ENCODE measurements around the gene PPP1R14C.
"Not testable (repeated sequence)": the region's sequence is repeated elsewhere in the genome, so short reads cannot be mapped to it uniquely, and the experiment has no call there.

The PPP1R14C gene

DNA sequence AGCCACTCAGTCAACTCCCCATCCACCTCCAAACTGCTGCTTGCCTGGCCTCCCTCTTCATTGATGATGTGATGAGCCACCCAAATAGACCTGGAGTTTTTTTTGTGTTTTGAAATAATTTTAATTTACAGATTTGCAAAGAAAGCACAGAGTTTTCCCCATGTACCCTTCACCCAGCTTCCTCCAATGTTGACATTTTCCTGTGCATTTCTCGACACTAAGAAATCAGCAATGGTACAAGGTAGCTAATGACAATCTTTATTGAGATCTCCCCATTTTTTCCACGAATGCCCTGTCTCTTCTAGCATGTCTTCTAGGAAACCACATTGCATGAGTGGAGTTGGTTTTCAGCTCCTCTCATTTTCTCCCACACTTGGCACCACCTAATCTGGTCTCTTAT is 30.1 kb downstream of the PPP1R14C start:
- DNase-seq, result no peak

DNA sequence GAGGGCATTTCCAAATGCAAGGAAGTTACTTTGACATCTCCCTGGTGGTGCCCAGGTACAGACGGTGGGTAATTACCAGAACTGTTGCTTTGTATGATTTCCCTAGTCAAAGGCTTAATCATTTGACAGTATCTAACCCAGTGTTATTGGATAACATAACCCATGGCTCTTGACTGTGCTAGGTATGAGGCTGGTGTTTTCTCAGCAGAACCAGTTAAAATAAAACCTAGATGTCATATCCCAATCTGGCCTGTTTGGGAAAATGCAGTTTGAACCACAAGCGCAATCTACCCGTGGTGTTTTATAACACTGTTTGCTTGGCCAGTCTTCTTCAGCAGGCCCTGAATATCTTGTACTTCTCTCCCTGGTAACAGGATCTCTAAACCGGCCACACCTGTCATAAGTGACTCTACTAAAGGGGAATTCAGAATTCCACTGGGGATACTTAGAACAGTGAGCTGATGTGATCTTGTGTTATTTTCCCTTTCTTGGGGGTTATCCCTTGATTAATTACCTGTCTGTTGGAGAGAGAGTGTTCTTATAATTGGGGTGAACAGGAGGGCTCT is 32.8 kb downstream of the PPP1R14C start:
- DNase-seq, result no peak

DNA sequence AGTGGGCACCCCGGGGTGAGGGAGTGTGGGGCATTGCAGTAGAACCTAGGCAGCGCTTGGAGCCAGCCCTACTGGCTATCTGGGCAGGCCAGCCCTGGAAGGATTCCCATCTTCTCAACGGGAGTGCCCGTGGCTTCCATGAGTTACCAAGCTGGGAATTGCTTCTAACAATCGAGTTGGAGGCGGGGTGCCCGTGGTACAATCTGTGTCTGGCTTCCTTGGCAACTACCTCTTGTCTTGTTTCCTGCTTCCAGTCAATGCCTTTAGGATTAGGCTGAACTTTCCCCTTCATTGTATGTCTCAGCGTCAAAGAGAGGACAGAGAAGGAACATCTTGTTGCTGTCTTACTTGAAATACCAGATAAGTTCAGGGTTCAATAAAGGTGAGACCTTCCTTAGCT is 33.3 kb downstream of the PPP1R14C start:
- DNase-seq, result no peak

DNA sequence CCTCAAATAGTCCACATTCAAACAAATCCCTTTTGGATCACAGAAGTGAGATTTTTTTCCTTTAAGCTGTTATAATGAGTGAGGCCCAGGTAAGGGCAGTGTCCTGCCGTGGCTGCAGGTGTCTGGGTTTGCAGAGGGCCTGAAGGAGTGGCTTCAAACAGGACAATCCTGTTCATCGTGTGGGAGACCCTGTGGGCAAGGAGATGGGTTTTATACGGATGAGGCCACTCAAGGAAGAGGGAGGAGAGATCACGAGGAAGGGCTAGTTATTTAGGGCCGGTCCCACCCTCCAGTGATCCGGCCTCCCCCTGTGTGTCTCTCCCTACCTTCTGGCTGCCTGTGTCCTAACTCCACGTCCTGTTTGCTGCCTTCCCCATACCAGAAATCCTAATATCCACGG is 33.8 kb downstream of the PPP1R14C start:
- DNase-seq, result no peak

DNA sequence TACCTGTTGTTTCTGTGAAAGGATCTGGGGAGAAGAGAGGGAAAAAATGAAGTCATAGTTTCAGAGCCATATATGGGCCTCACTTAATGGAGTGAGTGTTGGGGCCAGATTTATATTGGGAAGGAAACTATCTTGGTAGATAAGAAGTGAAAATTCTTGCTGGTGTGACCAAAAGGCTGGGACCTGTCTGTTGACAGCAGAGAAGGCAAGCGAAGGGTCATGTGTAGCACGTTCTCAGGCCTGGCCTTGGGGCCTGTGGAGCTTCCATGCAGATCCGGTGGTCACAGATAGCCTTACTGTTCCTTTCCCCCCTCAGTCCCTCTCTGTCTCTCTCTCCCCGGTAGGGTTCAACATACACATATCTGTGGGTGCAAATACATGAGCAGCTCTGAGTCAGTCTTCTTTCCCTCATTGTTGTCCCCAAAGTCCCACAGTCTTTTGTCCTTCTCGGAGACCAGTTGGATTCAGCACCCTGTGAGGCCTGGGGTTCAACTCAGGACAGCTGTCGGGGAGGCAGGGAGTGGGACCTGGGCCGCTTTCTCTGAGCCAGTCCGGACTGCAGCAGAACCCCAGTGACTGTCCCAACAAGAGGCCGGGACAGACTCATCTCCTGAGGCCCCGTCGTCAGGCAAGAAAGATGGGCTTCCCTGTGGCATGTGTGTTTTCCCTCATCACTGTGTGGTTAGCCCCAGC is 34.6 kb downstream of the PPP1R14C start:
- DNase-seq, result no peak

DNA sequence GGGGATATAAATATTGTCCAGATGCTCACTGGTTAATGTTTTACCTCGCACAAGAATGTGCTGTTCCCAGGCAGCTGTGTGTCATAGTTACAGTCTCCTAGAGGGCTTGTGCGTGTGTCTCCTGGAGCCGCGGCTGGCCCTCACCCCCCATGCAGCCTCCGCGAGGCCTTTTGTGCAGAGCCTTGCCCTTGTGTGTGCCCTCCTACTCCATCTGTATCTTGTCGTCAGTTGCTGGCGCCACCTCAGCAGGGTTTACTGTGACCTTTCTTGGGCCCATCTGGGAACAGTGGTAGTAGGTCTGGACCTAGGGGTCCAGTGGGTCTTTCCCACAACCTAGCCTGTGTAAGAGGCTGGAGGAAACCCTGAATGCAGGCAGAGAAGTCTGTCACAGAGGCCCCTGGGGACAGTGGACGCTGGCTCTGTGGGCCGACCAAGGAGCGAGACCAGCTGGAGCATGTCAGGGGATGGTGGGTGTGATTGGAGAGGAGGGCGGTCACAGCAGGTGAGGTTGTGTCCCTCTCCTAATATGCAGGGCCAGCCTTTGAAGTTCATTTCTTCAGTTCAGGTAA is 35.2 kb downstream of the PPP1R14C start:
- DNase-seq, result no peak

DNA sequence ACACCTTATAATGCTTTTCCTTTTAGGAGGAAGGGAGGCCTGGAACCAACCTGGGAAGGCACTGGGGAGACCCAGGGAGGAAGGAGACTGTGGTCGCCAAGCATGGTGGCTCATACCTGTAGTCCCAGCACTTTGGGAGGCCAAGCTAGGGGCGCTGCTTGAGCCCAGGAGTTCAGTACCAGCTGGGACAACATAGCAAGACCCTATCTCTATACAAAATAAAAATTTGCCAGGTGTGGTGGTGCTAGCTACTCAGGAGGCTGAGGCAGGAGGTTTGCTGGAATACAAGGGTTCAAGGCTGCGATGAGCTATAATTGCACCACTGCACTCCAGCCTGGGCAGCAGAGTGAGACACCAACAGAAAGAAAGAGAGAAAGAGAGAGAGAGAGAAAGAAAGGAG is 36.2 kb downstream of the PPP1R14C start:
- no peak for DNase-seq

DNA sequence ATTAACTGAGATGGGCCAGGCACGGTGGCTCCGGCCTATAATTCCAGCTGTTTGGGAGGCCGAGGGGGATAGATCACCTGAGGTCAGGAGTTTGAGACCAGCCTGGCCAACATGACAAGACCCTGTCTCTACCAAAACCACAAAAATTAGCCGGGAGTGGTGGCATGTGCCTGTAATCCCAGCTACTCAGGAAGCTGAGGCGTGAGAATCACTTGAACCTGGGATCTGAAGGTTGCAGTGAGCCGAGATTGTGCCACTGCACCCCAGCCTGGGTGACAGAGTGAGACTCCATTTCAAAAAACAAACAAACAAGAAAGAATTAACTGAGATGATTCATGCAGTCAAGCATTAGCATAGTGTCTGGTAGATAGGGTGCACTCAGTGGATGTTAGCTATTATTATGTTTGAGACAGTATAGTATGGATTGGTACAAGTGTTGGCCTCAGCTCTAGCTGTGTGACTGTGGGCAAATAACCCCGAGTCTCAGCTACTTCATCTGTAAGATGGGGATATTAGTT is 37.1 kb downstream of the PPP1R14C start:
- DNase-seq, result not testable (repeated sequence)

DNA sequence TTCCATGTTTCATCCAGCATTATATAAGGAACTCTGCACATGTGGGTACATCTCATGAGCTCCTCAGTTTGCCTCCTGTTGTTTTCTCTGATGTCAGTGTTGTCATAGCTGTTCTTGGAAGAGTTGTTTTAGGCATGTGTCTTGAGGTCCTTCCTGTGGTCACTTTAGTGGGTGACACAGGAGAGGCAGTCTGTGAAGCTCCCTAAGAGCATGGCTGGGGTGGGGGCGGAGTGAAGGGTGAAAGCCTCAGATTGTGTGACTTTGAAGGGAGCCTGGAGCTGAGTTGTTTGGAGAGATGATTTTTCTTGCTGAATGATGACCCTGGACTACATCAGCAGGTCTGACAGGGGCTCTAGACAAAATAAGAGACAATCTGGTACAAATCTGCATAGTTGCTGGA is 37.7 kb downstream of the PPP1R14C start:
- no peak for DNase-seq

DNA sequence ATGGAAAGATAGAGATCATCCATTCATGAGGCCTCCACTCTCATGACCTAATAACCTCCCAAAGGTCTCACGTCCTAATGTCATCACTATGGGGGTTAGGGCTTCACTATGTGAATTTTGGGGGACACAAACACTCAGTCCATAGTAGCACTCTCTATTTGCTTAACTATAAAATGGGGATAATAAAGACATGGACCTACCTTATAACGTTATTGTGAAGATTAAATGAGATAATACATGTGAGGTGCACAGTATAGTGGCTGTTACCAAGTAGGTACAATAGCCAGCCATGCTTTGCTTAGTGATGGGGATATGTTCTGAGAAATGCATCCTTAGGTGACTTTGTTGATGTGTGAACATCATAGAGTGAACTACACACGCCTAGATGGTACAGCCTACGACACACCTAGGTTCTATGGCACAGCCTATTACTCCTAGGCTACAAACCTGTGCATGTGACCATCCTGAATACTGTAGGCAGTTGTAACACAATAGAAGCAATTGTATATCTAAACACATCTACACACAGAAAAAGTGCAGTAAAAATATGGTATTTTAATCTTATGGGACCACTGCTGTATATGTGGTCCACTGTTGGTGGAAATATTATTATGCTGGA is 39.7 kb downstream of the PPP1R14C start:
- DNase-seq, result no peak

DNA sequence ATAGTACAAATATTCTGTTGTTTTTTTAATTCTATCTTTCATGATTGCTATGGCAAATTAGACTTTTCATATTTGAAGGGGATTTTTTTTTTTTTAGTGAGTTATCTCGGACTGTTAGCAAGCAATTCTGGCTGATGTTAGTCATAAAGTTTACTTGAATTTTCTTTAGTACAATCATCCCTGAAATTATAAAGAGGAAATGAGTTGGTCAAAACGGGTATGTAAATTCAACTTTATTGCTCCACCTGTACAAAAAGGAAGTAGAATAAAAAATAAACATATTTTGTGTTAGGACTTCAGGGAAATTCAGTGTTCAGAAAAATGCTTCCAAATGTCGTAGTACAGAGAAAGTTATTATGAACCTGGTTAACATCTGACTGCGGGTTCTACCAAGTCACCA is 40.3 kb downstream of the PPP1R14C start:
- no peak for DNase-seq

DNA sequence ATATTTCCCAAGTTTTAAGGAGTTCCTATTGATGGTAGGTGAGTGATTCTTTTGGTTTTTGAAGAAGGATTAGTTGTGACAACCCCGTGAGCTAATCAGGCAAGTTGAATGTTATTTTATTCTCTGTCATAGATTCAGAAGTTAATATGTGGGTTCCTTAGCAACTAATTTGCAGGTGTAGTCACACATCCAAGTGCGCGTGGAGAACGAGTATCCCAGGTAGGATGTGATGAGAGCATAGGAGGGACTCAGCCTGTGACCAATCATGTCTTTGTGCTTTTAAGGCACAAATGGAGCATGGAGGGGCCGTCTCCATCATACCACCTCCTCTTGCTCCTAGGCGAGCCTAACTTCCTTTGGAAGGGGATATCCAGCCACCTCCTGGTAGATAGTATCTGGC is 41.1 kb downstream of the PPP1R14C start:
- no peak for DNase-seq

DNA sequence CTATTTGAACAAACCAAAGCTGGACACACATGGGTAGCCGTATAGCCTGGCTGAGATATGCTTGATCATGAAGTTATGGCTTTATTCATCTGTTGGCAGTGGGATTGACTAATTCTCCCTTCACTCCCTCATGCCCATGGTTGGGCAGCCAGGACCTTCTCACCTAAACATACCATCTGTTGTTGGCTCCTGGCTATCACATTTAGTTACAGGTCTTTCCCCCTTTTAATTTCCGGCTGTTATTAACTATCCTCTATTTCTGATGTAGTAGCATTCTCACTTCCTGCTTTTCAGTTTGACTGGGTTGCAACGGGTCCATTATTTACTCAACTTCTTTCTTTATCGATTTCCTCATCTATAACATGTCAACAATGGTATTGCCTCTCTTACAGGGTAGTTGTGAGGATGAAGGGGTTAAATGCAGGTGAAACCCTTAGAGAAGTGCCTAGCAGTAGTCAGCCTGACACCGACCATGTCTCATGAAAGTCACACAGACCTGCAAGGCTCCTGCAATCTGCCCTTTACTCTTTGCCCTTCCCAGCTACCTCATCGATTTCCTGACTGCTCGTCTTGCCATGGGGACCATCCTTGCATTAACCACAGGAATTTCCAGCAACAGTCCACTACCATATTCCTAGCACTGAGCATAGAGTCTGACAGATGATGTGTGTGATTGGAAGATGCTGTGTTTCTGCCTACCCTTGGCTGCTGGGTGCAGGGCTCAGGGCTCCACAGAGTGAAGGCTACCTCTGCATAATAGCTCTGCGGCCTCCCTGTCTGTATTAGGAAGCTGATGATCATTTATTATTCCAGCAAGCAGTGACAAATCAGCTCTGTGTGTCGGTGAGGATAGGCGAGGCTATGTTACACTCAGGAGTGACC is 42.2 kb downstream of the PPP1R14C start:
- no peak for DNase-seq

DNA sequence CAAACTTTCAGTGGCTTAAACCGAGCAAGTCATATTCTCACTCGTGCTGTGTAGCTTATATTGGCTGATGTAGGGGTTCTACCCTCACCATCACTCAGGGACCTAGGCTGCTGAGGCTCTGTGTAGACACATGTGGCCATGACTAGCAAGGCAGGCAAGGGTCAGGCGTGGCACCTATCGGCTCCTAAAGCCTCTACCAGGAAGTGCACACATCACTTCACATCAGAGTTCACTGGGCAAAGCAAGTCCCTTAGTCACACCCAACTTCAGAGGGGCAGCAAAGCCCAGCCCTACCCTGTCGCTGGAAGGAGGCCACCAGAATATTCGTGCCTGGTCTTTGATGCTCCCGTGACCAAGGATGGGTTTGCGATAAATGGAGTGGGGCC is 42.9 kb downstream of the PPP1R14C start:
- no peak for DNase-seq

DNA sequence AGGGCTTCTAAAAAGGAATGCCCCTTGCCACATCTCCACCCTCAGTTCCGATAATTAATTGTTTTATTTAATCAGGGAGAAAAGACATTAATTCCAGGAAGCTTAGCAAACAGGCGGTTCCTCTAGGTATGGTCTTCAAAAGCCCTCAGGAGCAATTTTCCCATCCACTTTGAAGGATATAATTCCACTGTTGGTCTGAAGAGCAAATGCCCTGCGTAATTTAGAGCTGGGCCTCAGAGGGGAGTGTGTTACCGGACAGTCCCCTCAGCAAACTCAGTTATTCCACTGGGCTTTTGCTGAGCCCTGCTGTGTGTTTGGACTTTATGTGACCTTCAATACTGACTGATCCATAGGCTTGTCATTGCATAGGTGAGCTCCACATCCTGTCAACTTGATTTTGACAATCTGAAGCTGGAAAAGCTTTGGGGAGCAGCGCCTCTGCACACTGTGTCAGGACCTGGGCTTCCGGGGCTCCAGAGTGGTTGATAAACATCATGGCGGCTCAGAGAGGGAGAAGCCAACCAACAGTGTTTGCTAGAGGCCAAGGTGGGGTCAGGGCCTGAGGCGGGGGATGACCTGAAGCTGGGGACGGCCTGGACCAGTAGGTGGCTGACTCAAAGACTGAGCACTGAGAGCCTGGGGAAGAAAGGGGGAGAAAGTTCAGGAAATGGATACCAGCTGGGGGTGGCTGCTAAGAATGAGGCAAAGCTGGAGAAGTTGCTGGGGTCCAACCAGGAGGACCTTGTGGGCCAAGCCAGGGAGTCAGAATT is 43.5 kb downstream of the PPP1R14C start:
- no peak for DNase-seq

DNA sequence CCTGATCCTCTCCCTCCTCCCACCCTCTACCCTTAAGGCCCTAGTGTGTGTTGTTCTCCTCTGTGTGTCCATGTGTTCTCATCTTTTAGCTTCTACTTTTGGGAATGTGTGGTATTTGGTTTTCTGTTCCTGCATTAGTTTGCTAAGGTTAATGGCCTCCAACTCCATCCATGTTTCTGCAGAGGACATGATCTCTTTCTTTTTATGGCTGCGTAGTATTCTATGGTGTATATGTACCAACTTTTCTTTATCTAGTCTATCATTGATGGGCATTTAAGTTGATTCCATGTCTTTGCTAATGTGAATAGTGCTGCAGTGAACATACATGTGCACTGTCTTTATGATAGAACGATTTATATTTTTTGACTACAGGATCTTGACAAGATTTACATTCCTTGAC is 44.6 kb downstream of the PPP1R14C start:
- DNase-seq, result not testable (repeated sequence)

DNA sequence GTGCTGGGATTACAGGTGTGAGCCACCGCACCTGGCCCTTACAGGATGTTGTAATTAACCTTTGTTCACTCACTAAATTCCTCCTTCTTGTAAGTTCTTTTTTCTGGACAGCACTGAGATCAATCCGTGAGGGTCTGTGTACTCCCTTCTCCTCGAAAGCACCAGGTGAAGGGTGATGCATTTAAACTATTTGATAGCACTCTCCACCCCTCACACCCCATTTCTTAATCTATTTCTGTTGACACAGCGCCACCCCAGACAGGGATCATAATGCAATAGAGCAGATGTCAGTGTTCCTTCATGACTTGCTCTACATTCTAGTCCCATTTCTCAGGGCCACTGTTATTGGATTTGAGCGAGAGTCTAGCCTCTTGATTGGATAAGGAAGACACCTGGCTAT is 46.3 kb downstream of the PPP1R14C start:
- DNase-seq, result no peak

DNA sequence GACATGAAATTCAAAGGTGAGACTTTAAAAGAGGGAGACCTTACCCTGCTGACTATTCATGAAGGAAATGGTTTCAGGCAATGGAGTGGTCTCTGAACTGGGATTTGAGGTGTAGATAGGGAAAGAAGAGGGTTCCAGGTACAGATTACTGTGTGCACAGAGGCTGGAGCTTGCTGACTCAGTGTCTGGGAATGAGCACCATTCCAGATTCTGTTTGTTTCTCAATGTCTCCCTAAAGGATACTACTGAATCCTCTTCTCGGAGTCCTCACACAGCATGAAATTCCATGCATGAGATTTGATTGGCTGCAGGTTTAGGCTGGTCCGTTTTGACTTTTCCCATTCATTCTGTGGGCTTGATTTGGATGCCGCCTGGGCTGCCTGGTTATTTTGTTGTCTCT is 49.0 kb downstream of the PPP1R14C start:
- DNase-seq, result no peak

DNA sequence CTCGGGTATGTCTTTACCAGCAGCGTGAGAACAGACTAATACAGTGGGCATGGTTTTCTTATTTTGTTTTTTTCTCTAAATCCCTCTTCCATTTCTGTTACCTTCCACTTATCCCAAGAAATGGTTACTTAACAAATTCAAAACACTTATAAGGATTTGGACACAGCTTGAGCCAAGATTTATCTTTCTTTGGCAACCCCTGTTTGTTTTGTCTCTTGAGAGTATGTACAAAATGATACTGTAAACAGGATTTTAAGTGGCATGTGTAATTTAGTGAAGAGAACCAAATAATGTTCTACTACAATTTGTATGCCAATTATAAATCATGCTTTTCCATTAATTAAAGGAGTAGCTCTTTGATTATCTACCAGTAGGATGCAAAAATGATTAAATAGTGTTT is 51.4 kb downstream of the PPP1R14C start:
- DNase-seq, result no peak

DNA sequence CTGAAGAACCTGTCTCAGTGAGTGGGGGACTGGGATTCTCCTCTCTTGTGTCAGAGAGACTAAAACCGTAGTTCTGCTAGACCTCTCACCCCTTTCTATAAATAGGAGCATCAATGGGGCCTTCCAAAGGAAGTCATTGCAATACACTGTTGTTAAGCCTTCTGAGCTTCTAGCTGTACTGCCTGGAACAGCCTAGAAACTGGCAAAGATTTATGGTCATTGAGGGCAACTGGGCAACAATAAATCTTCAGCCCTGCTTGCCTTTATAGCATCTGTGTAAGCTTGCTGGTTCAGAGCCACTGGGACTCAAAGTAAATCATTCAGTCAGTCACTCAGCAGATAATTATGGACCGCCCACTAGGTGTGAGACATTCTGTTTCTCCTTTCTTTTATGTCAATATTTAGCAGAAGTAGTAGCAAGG is 53.2 kb downstream of the PPP1R14C start:
- DNase-seq, result no peak

DNA sequence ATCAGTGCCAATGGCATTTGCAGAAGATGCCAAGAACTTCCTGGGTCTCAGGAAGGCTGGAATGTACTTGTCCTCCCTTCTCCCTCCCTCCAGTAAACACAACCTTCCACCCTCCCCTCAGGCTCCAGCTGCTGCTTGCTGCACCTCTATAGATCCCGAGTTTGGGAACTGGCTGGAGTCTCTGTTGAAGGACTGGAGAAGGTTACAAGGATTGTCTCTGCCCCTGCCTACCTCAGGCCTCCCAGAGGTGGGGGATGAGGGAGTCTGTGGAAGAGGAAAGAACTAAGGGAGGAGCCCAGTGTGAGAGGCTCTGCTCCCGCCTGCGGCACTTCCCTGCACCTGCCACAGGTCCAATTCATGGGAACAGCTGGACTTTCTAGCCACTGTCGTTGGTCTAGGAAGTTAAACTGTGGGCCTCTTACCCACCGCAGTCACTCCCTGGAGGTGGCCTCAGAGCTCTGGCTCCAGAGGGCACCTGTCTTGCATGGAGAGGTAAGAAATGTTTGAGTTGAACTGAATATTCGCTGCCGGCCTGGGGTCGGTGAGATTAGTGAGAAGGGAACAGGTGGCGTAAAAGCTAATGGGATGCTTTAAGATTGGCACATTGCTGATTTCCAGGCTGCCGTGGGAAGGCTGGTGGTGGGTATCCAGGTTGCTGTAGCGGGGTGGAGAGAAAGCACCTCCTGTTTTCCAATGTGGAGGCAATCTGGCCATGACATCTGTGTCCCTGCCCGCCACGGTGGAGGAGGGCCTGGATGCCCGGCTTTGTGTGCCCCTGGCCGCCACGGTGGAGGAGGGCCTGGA is 54.3 kb downstream of the PPP1R14C start:
- no peak for DNase-seq

Measured in stimulated activated CD8-positive, alpha-beta memory T cell treated with anti-CD3 and anti-CD28 coated beads, Interleukin-4, amount 100 ng/mL, for 48 hours (primary cell).